Thyroid gland (tissue), 4 donors: ENCODE data around the gene TSPYL4. TPM values are rescaled to one million over a fixed set of nuclear protein-coding genes. Genes with fewer than 3 reads are reported as not detected.

Source experiments
- DNase-seq, 2 donors: peaks; one replicate each; pipeline ENCODE4 v3.0.0-alpha.2; 2019
- H3K27ac ChIP-seq, 3 donors: fragments of 200-600 bp; sonication (generic); 1 replicate in 2 of 3; 2 replicates in 1 of 3; pipeline ENCODE4 v1.5.1; 2016 to 2019; ENCODE audit warnings: mild to moderate bottlenecking in 1 of 3, moderate library complexity in 1 of 3
- H3K27me3 ChIP-seq: fragments of 200-600 bp; sonication (generic); one replicate; pipeline ENCODE4 v1.5.1; 2019
- H3K36me3 ChIP-seq, 2 donors: fragments of 200-600 bp; sonication (generic); one replicate each; pipeline ENCODE4 v1.5.1; 2016 to 2019
- H3K4me1 ChIP-seq, 2 donors: fragments of 200-600 bp; sonication (generic); one replicate each; pipeline ENCODE4 v1.5.1; 2017 to 2019
- H3K4me3 ChIP-seq, 3 donors: fragments of 200-600 bp; sonication (generic); replicated peaks in 1 of 3; 1 replicate in 2 of 3; 2 replicates in 1 of 3; pipeline ENCODE4 v1.5.1; 2016; ENCODE audit warnings: mild to moderate bottlenecking in 1 of 3
- H3K9me3 ChIP-seq: fragments of 200-600 bp; sonication (generic); one replicate; pipeline ENCODE4 v1.5.1; 2017
- CTCF ChIP-seq, 6 experiments: fragments of 200-600 bp in 3 of 6; fragments of 450-650 bp in 3 of 6; sonication (generic) in 3 of 6; IDR thresholded peaks; one replicate each; pipeline ENCODE4 v1.5.1; 2016 to 2019; ENCODE audit warnings: antibody characterized with exemption in 6 of 6, mild to moderate bottlenecking in 2 of 6, inconsistent platforms in 1 of 6, moderate library complexity in 1 of 6
- POLR2A ChIP-seq, 2 donors: fragments of 450-650 bp; IDR thresholded peaks; one replicate each; pipeline ENCODE4 v1.6.1; 2017; ENCODE audit warnings: antibody characterized with exemption in 2 of 2, mild to moderate bottlenecking in 2 of 2, moderate library complexity in 1 of 2
- WGBS, 2 donors: methylation state at CpG; one replicate each; pipeline ENCODE4 v1.1.5; 2017; 5-methylcytosine and 5-hydroxymethylcytosine counted together
- intact Hi-C: fragments of 100-400 bp; cut with DNase I; formaldehyde crosslinking; loops from one replicate; pipeline ENCODE4 v1.15.1; 2023
- total RNA-seq, 4 donors: library from RNA; depleted of rRNA; stranded (reverse); fragments of >200 nt; gene quantifications; one replicate each; pipeline ENCODE4 v1.2.3, GENCODE V29; 2016

TSPYL4 gene
- total RNA-seq, 4 donors from 2014 or later = 21.4 to 26.7 (median 24.5) TPM

GRCh38 chr6:116280161-116280932 lies 26.5 kb upstream of the TSPYL4 start:
- Histone ChIP-seq H3K4me3 (peak overlapping the region; percentile 15 to 87 (median 46)), H3K27ac (peak overlapping the region; percentile 81 to 99 (median 98)), H3K27me3 (no peaks in the 10 kb centered on the region), H3K4me1 (peaks cover 35% of the 10 kb centered on the region in 2 donors), H3K9me3 (no peaks in the 10 kb centered on the region), H3K36me3 (no peaks in the 10 kb centered on the region)
- intact Hi-C loops = loop anchor here (10.0 kb wide), 1 partner anchor 284 kb away; no protein-coding TSS in a partner anchor
- TF ChIP-seq CTCF (IDR thresholded peaks at IDR 0.05) (no peak), POLR2A (IDR thresholded peaks at IDR 0.05) (no peak)
- WGBS, 2 donors = 16 to 18% methylated on average over 8 of the region's 8 CpGs
- DNase-seq = no peak

- Histone ChIP-seq H3K4me1 (peaks cover 40 to 42% of the 10 kb centered on the region in 2 donors), H3K9me3 (no peaks in the 10 kb centered on the region), H3K36me3 (no peaks in the 10 kb centered on the region), H3K27me3 (no peaks in the 10 kb centered on the region), H3K4me3 (peak within 1 kb of the TSS; percentile 77 to 87 (median 82)), H3K27ac (peak within 1 kb of the TSS; percentile 97 to 99 (median 98))
- TF ChIP-seq CTCF (IDR thresholded peaks at IDR 0.05) (peak in 1 of 6 experiments; percentile 15), POLR2A (IDR thresholded peaks at IDR 0.05) (peak; percentile 70 to 99)
- intact Hi-C loops = loop anchor here (10.0 kb wide), 1 partner anchor 285 kb away; no protein-coding TSS in a partner anchor
- peak; percentile 97 for DNase-seq
- 0% methylated on average over 38 of the region's 71 CpGs for WGBS, 2 donors
Observed at GRCh38 chr6:116279232-116280160, 25.6 kb upstream of the TSPYL4 start, which contains the start of gene TSPYL1. Gene TSPYL1, minus strand, starts transcription at chr6:116279930. Its CDS starts 100 bp downstream, at chr6:116279830.

- Histone ChIP-seq H3K4me1 (peaks cover 40 to 42% of the 10 kb centered on the region in 2 donors), H3K4me3 (peak overlapping the region; percentile 77 to 87 (median 82)), H3K9me3 (no peaks in the 10 kb centered on the region), H3K36me3 (peaks cover 0 to 4% of the 10 kb centered on the region in 2 donors), H3K27ac (peak overlapping the region; percentile 97 to 99 (median 98)), H3K27me3 (no peaks in the 10 kb centered on the region)
- 7 to 10% methylated on average over 12 of the region's 12 CpGs for WGBS, 2 donors
- TF ChIP-seq CTCF (IDR thresholded peaks at IDR 0.05) (no peak), POLR2A (IDR thresholded peaks at IDR 0.05) (peak in 1 of 2 donors; percentile 4)
- peak; percentile 68 for DNase-seq
- intact Hi-C loops = no loop called here
Observed at GRCh38 chr6:116278854-116279231, 25.0 kb upstream of the TSPYL4 start.

GRCh38 chr6:116278481-116278829 lies 24.6 kb upstream of the TSPYL4 start:
- peak in 1 of 2 donors; percentile 14 for DNase-seq
- intact Hi-C loops = no loop called here
- TF ChIP-seq POLR2A (IDR thresholded peaks at IDR 0.05) (no peak), CTCF (IDR thresholded peaks at IDR 0.05) (no peak)
- H3K27ac ChIP-seq = peak overlapping the region in 2 of 3 donors; percentile 98 to 99
- H3K27me3 ChIP-seq = no peaks in the 10 kb centered on the region
- peaks cover 0 to 8% of the 10 kb centered on the region in 2 donors for H3K36me3 ChIP-seq
- no peaks in the 10 kb centered on the region for H3K9me3 ChIP-seq
- 53 to 77% methylated on average over 11 of the region's 11 CpGs for WGBS, 2 donors
- H3K4me3 ChIP-seq = peak overlapping the region in 2 of 3 donors; percentile 82 to 87
- H3K4me1 ChIP-seq = peaks cover 40 to 42% of the 10 kb centered on the region in 2 donors
